Prostate gland (tissue), 2 donors: ENCODE measurements around the gene SUMO2. TPM values are rescaled to one million over a fixed set of nuclear protein-coding genes. Genes with fewer than 3 reads are reported as not detected.

Source experiments
- DNase-seq: peaks from one replicate; pipeline ENCODE4 v3.0.0-alpha.2; 2019; ENCODE audit warnings: low spot score
- H3K27ac ChIP-seq, 2 donors: fragments of 200-600 bp; sonication (generic); 2 replicates each; pipeline ENCODE4 v1.5.1; 2017 to 2019
- H3K27me3 ChIP-seq: fragments of 200-600 bp; sonication (generic); replicated peaks from 2 replicates; pipeline ENCODE4 v1.5.1; 2019; ENCODE audit not compliant: insufficient read depth
- H3K36me3 ChIP-seq, 2 donors: fragments of 200-600 bp; sonication (generic); 1 replicate in 1 of 2; 2 replicates in 1 of 2; pipeline versions ENCODE4 v1.5.1 to v1.8.1; 2017 to 2019
- H3K4me1 ChIP-seq: fragments of 200-600 bp; sonication (generic); replicated peaks from 2 replicates; pipeline ENCODE4 v1.5.1; 2019
- H3K4me3 ChIP-seq, 2 donors: fragments of 200-600 bp; sonication (generic); 2 replicates each; pipeline ENCODE4 v1.5.1; 2017 to 2019
- H3K9me3 ChIP-seq: fragments of 200-600 bp; sonication (generic); 2 replicates; pipeline ENCODE4 v1.5.1; 2017
- CTCF ChIP-seq, 4 experiments: fragments of 200-600 bp in 2 of 4; fragments of 450-650 bp in 2 of 4; sonication (generic) in 2 of 4; IDR thresholded peaks; 1 replicate in 3 of 4; 2 replicates in 1 of 4; pipeline ENCODE4 v1.5.1; 2016 to 2019; ENCODE audit warnings: antibody characterized with exemption in 4 of 4, mild to moderate bottlenecking in 2 of 4, moderate library complexity in 2 of 4
- POLR2A ChIP-seq: fragments of 450-650 bp; IDR thresholded peaks from one replicate; pipeline ENCODE4 v1.6.1; 2016; ENCODE audit warnings: antibody characterized with exemption, mild to moderate bottlenecking
- POLR2AphosphoS5 ChIP-seq: sonication (generic); formaldehyde crosslinking; IDR thresholded peaks from one replicate; pipeline ENCODE4 v1.6.1; 2017; ENCODE audit warnings: antibody characterized with exemption
- WGBS: methylation state at CpG from one replicate; pipeline ENCODE4 v1.1.5; 2018; 5-methylcytosine and 5-hydroxymethylcytosine counted together
- intact Hi-C: fragments of 100-400 bp; cut with DNase I; formaldehyde crosslinking; loops from one replicate; pipeline ENCODE4 v1.14.2; 2022
- total RNA-seq, 2 donors: library from RNA; depleted of rRNA; stranded (reverse); fragments of >200 nt; gene quantifications; one replicate each; pipeline ENCODE4 v1.1.0, GENCODE V29; 2016

SUMO2 gene
- total RNA-seq, 2 donors from 2014 or later = 79.7 to 97.2 TPM

GRCh38 chr17:75188614-75189013 lies 5.9 kb upstream of the SUMO2 start:
- 89% methylated on average over 6 of the region's 6 CpGs for WGBS
- intact Hi-C loops = no loop called here
- H3K4me3 ChIP-seq = no peak overlapping the region
- H3K9me3 ChIP-seq = no peaks in the 10 kb centered on the region
- no peaks in the 10 kb centered on the region for H3K4me1 ChIP-seq
- no peak for DNase-seq
- no peak for TF ChIP-seq POLR2A
- no peak for TF ChIP-seq CTCF (IDR thresholded peaks at IDR 0.05)
- no peak for TF ChIP-seq POLR2AphosphoS5
- H3K27me3 ChIP-seq = no peaks in the 10 kb centered on the region
- no peaks in the 10 kb centered on the region for H3K36me3 ChIP-seq
- H3K27ac ChIP-seq = no peak overlapping the region

- DNase-seq = no peak
- intact Hi-C loops = no loop called here
- WGBS = 92% methylated on average over 9 of the region's 9 CpGs
- no peak for TF ChIP-seq CTCF (IDR thresholded peaks at IDR 0.05)
- no peak for TF ChIP-seq POLR2AphosphoS5
- H3K4me3 ChIP-seq = no peak overlapping the region
- no peaks in the 10 kb centered on the region for H3K9me3 ChIP-seq
- H3K4me1 ChIP-seq = no peaks in the 10 kb centered on the region
- no peaks in the 10 kb centered on the region for H3K27me3 ChIP-seq
- H3K36me3 ChIP-seq = no peaks in the 10 kb centered on the region
- H3K27ac ChIP-seq = no peak overlapping the region
Observed at GRCh38 chr17:75183999-75184884, 1.5 kb upstream of the SUMO2 start.

GRCh38 chr17:75182319-75182568 lies 515 bp downstream of the SUMO2 start:
- no peak for TF ChIP-seq POLR2AphosphoS5
- TF ChIP-seq CTCF (IDR thresholded peaks at IDR 0.05) = no peak
- TF ChIP-seq POLR2A = no peak
- intact Hi-C loops = no loop called here

GRCh38 chr17:75181608-75182318 lies 996 bp downstream of the SUMO2 start:
- H3K9me3 ChIP-seq = no peaks in the 10 kb centered on the region
- no peaks in the 10 kb centered on the region for H3K4me1 ChIP-seq
- peaks cover 0 to 4% of the 10 kb centered on the region in 2 donors for H3K36me3 ChIP-seq
- H3K4me3 ChIP-seq = peak overlapping the region; percentile 87 to 89
- WGBS = under 1% methylated on average over 34 of the region's 34 CpGs
- no peaks in the 10 kb centered on the region for H3K27me3 ChIP-seq
- peak overlapping the region; percentile 95 to 99 for H3K27ac ChIP-seq
- intact Hi-C loops = no loop called here
- TF ChIP-seq POLR2AphosphoS5 (no peak), POLR2A (no peak)
- peak; percentile 17 for DNase-seq

More at GRCh38 chr17:75182319-75182568, 515 bp downstream of the SUMO2 start:
- 1% methylated on average over 10 of the region's 33 CpGs for WGBS
- Histone ChIP-seq H3K27me3 (no peaks in the 10 kb centered on the region), H3K4me1 (no peaks in the 10 kb centered on the region), H3K4me3 (peak overlapping the region; percentile 87 to 89), H3K9me3 (no peaks in the 10 kb centered on the region), H3K36me3 (peaks cover 0 to 4% of the 10 kb centered on the region in 2 donors), H3K27ac (peak overlapping the region; percentile 95 to 99)
- no peak for DNase-seq

GRCh38 chr17:75181110-75181509 lies 1.6 kb downstream of the SUMO2 start:
- DNase-seq = no peak
- no peaks in the 10 kb centered on the region for H3K9me3 ChIP-seq

More at GRCh38 chr17:75181110-75181509, 1.6 kb downstream of the SUMO2 start:
- Histone ChIP-seq H3K27ac (peak overlapping the region in 1 of 2 donors; percentile 99), H3K4me3 (peak overlapping the region; percentile 87 to 89), H3K36me3 (peaks cover 0 to 4% of the 10 kb centered on the region in 2 donors), H3K27me3 (no peaks in the 10 kb centered on the region), H3K4me1 (no peaks in the 10 kb centered on the region)
- intact Hi-C loops = no loop called here
- WGBS = 5% methylated on average over 8 of the region's 8 CpGs
- no peak for TF ChIP-seq CTCF (IDR thresholded peaks at IDR 0.05)
- no peak for TF ChIP-seq POLR2A
- TF ChIP-seq POLR2AphosphoS5 = no peak
